GM19043 (cell line): ENCODE results near the gene GJA1.
"Not testable (repeated sequence)": the region's sequence is repeated elsewhere in the genome, so short reads cannot be mapped to it uniquely, and the experiment has no call there.

Experiments used
- ATAC-seq: cut with Tn5 transposase; IDR thresholded peaks from one replicate; pipeline ENCODE4 v1.9.1; 2021; ENCODE audit warnings: low read depth; ENCODE audit not compliant: unreplicated experiment

GJA1 gene

DNA sequence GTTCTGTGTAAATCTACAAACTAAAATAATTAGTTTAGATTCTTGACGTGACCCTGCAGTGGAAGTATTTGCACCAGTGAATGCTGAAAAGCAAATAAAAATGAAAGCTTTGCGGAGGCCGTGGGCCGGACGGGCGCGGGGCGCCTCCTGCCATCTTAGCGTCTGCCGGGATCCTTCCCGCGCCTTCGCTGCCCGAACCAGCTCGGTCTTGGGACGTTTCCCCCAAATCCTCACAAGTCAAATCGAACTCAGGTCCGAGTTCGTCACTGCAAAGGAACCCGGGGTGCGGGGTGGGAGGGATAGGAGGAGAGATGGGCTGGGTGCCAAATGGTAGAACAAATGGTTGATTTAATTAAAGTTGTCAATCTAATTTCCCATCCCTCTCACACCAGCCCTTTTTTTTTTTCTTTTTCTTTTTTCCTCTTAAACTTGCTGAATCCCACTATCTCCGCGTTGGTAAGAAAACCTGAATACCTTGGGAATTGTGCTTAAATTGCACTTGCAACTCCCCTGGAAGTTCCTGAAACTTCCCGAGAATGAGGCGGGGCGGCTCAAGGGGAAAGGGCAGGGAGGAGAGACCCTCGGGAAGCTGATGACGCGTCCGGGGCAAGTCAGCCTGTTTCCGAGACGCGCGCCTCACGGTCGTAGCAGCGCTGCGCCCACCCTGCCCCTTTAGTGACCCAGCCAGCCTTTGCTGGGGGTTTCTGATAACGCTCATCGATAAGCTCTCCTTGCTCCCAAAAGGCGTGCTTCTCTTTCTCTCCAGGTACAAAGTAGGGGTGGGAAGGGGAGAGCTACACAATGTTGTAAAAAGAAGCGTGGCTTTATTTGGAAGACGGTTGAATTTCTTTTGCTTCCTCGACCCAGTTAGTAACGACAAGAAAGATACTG, 1.8 kb downstream of the GJA1 start:
- ATAC-seq = no peak

DNA sequence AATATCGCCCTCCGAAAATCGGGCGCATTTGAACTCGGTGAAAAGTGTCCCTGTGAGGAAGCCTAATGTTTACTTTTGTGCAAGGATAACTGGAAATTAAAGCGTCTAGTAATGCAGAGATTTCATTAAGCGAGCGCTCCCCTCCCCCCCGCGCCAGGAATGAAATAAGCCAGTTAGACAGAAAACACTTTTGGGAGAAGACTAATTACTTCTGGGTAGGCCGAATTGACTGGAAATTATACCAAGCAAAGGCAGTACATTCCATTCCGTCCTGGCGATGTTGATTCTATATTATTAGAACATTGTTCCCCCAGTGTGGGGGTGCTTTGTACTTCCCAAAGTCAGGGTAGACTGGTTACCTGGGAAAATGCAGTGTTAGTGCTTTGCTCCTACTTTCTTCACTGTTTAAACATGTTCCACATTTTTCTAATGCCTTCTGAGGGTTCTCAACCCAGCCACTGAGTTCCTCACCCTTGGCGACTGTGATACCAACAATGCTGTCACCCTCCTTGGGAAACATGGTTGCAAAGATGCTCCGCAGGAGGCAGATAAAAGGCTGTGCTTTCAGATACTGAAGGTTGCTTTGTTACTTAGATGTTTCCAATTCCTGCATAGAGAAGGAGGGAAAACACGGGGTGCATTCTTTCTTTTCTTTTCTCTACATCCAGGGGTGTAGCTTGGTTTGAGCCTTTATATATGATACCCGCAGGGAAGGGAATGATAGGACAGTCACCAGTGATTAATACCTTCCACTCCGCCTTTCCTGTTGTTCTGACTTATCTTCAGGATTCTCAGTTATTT, 2.6 kb downstream of the GJA1 start:
- no peak for ATAC-seq

DNA sequence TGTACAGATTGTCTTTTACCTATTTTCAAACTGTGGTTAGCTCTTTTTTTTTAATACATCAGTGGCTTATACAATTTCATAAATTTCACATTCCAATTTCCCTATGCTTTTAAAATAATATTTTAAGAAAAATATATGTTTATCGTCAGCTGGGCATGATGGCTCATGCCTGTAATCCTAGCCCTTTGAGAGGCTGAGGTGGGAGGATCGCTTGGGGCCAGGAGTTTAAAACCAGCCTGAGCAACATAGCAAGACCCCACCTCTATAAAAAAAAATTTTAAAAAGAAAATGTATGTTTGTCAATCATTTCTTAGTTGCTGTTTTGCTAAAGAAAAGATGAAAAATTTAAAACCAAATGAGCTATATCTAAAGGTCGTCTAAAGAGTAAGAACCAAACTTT, 3.4 kb downstream of the GJA1 start:
- no peak for ATAC-seq

DNA sequence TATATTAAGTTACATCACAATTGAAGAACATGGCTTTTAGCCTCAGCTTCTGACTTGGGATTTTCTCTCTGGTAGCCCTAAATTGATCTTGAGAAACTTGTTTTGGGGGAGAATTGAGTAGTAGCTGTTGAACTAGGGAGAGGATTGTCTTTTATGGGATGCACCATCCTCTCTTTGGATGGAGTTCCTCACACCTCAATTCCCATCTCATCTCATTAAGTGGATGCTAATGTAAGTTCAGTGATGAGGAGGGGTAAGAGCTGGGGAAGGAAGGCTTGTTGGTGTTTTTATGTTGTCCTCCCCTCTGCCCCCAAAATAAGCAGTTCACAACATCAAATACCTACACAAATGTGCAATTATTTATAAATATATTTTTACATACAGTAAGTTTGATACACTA, 4.0 kb downstream of the GJA1 start:
- no peak for ATAC-seq

DNA sequence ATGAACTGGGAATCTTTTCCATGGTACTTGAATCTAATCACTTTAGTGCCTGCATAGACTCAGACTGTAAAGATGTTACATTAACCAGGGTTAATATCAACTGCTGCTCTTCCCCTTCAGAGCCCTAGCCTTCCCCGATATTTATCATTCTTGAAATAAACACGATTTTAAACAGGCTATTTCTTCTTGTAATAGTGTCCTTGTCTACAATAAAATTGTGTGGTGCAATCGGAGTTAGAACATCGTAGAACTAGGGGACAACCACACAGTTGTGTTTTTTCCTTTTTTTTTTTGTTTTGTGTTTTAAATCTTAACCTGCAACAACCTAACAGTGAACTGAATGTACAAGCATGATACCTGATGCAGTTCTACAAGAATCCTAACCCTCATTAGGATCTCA, 4.5 kb downstream of the GJA1 start:
- no peak for ATAC-seq

DNA sequence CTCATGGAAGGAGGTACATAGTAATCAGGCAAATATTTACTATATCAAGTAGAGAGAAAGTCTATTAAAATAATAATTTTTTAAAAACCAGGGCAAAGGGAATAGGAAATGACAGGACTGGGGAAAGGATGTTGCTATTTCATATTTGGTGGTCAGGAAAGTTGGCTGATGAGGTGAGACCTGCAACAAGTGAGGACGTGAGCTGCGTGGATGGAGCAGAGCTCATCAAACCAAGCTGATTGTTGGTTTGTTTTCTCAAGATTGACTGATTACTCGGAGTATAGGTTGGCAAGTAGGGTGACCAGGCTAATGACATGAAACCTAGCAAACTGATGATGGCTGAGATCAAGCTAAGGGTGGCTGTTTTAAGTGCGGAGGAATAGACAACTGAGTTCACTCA, 6.0 kb downstream of the GJA1 start:
- ATAC-seq = no peak

DNA sequence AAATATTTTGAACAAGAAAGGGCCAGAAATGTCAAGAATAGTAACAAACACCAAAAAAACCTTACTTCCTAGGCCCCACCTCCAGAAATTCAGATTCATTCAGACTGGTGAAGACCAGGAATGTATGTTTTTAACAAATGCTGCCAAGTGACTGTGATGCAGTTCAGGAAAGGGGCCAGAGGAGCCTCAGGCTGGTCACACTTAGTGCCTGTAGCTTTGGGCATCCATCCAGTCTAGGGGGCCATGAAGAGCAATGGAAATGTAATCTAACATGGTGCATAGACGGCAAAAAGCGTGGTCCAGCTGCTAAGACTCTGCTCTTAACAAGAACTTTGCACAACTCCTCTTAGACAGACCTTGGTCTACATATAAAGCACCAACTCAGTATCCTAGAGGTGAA, 7.1 kb downstream of the GJA1 start:
- no peak for ATAC-seq

DNA sequence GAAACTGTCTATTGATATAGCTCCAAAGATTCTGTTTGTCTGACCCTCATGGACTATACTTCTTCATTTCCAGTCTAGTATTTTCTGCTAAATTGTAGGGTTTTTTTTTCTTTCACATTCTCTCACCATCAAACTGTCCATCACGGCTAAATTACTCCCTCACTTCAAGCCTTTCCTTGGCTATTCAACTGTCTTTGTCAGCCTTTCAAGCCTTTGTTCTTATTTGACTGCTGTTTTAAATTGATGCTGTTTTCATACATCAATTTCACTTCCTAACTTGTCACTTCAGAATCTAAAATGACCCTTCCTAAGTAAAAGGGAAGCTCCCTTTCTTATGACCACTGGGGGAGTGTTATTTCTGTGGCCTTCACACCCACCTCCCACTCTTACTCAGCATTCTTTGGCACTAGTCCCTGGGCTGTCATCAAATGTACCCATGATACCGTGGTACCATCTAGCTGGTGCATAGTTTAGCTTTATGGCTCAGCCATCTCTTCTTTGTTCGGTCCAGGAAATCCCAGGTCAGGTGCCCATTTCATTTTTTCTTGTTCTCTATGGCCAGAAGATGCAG, 8.6 kb downstream of the GJA1 start:
- ATAC-seq = no peak

DNA sequence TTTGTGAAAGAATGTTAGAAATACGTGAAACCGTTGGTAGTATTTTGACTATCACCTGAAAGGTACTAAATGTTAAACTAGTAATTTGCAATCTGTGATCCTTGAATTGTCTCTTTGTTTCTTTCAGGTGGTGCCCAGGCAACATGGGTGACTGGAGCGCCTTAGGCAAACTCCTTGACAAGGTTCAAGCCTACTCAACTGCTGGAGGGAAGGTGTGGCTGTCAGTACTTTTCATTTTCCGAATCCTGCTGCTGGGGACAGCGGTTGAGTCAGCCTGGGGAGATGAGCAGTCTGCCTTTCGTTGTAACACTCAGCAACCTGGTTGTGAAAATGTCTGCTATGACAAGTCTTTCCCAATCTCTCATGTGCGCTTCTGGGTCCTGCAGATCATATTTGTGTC, 11.3 kb downstream of the GJA1 start:
- ATAC-seq = not testable (repeated sequence)

DNA sequence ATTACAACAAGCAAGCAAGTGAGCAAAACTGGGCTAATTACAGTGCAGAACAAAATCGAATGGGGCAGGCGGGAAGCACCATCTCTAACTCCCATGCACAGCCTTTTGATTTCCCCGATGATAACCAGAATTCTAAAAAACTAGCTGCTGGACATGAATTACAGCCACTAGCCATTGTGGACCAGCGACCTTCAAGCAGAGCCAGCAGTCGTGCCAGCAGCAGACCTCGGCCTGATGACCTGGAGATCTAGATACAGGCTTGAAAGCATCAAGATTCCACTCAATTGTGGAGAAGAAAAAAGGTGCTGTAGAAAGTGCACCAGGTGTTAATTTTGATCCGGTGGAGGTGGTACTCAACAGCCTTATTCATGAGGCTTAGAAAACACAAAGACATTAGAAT, 12.3 kb downstream of the GJA1 start:
- ATAC-seq = not testable (repeated sequence)

DNA sequence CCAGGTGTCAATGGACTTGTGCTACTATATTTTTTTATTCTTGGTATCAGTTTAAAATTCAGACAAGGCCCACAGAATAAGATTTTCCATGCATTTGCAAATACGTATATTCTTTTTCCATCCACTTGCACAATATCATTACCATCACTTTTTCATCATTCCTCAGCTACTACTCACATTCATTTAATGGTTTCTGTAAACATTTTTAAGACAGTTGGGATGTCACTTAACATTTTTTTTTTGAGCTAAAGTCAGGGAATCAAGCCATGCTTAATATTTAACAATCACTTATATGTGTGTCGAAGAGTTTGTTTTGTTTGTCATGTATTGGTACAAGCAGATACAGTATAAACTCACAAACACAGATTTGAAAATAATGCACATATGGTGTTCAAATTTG, 13.1 kb downstream of the GJA1 start:
- not testable (repeated sequence) for ATAC-seq

DNA sequence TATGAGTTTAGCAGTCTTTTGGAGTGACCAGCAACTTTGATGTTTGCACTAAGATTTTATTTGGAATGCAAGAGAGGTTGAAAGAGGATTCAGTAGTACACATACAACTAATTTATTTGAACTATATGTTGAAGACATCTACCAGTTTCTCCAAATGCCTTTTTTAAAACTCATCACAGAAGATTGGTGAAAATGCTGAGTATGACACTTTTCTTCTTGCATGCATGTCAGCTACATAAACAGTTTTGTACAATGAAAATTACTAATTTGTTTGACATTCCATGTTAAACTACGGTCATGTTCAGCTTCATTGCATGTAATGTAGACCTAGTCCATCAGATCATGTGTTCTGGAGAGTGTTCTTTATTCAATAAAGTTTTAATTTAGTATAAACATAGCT, 13.9 kb downstream of the GJA1 start:
- no peak for ATAC-seq

DNA sequence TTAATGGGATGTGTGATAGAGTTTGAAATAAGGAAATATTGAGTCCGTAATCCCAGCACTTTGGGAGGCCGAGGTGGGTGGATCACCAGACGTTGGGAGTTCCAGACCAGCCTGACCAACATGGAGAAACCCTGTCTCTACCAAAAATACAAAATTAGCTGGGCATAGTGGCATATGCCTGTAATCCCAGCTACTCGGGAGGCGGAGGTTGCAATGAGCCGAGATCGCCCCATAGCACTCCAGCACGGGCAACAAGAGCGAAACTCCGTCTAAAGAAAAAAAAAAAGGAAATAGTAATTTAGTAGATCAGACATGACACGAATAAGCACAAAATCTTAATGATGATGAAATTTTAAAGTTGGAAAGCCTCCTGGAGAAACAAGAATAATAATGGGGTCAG, 14.8 kb downstream of the GJA1 start:
- ATAC-seq = no peak

DNA sequence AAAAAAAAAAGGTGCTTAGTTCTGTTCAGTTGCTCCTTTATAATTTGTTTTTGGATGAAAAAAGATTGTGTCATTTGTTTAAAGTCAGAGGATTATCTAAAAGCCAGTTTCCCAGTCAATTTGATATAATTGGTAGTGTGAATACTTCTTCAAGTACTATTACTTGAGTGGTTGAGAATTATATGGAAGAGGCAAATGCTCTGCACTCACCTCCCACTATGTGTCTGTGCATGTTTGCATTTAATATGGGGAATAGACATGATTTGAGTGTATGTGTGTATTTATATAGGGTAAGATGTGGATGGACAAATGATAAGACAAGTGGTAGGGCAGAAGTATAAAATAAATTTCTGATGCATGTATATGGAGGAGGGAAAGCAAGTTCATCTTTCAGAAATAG, 15.8 kb downstream of the GJA1 start:
- no peak for ATAC-seq

DNA sequence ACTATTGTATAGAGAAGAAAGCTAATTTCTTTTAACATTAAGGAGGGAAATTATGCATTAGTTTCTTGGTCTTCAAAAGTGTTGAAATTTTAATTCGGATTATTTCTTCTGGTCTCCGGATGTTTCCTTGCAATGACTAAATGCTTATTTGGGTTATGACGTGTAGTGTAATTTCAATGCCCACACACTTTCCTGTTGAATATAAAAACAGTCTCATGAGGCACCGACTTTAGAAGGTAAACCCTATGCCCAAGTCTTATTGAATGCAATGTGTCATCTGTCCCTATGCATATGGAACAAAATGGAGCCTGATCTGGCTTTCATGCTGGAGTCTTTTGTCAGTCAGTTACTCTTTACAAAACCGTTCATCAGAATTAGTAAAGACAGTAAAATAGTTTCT, 17.7 kb downstream of the GJA1 start:
- ATAC-seq = no peak

DNA sequence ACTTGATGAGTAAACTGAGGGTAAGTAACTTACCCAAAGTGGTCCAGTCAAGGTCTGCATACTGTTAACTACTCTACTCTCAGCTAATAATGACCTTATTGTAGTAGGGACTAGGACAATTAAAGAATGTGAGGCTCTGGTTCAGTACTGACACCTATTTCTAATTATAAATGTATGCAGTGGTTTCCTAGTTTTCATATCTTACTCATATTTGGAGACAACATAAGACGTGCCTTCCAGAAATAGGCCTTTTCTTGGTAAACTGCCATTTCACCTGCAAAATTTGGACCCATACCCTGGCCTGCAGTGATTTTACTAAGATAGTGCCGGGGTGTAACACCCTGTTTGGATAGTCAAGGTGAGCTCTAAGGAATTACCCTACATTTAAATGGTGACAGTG, 24.7 kb downstream of the GJA1 start:
- ATAC-seq = no peak

DNA sequence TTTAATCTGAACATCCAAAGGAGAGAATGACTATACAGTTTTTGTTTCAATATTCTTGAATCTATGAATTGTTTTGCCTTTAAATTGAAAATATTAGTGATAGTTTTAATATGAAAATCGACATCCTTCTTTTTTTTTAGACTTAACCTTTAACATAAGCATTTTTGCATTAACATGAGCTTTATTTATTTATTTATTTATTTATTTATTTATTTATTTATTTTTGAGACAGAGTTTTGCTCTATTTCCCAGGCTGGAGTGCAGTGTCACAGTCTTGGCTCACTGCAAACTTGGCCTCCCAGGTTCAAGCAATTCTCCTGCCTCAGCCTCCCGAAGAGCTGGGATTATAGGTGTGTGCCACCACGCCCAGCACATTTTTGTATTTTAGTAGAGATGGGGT, 27.6 kb downstream of the GJA1 start:
- no peak for ATAC-seq

DNA sequence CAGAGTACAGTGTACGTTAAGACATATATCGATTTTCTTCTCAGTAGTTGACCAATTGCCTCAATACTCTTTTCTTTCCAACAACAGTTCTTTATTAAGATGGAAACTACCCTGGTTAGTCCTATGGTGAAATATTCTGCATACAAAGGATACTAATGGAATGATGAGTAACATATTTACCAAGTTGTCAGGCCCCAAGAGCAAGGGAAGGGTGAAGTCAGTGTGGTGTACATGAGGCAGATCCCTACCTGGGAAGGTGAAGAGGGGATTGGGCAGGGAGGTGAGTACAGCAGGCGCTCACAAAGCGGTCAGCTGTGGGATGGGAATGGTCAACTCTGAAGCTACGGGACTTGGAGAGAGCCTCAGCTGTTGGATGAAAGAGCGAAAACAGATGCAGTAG, 29.7 kb downstream of the GJA1 start:
- no peak for ATAC-seq

DNA sequence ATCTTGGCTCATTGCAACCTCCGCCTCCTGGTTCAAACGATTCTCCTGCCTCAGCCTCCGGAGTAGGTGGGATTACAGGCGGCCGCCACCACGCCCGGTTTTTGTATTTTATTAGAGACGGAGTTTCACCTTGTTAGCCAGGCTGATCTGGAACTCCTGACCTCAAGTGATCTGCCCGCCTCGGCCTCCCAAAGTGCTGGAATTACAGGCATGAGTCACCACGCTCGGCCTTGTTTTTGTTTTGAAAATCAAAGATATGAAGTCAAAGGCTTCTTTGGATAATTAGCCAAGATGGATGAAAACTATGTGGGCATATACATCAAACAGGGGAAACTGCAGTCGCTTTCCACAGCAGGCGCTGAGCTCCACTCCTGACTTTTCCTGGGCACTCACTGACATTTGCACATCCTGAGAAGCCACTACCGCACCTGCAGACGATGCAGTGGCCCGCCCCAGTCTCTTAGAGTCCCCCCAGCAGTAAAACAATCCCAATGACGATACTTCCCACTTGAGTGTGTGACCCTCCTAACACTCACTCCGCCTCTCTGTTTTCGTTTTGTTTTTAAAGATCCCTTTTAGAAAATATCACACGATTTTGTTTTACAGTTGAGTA, 44.1 kb downstream of the GJA1 start:
- no peak for ATAC-seq

DNA sequence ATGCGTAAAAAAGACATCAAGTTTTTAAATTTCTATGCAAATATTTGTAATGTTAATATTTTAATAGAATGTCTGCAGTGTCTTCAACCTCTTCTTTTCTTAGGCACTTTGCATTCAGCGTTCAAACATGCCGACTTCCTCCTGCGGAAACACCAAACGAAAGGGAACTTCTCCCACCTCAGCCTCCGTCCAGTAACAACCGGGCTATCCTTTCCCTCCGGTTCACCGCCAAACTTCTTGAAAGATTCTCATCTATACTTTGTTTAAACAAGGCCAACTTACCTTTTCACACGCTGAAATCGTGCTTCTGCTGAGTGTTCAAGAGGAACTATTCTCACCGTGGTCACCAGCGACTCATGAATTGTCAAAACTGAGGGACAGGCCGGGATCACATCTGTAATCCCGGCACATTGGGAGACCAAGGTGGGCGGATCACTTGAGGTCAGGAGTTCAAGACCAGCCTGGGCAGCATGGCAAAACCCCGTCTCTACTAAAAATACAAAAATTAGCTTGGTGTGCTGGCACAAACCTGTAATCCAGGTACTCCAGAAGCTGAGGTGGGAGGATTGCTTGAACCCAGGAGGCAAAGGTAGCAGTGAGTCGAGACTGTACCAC, 44.8 kb downstream of the GJA1 start:
- ATAC-seq = no peak
